IPS DF 6.9 (cell line): ENCODE results near the gene MIAT.
"Not testable (repeated sequence)": the region's sequence is repeated elsewhere in the genome, so short reads cannot be mapped to it uniquely, and the experiment has no call there.

ENCODE experiments used
- DNase-seq: peaks from one replicate; pipeline ENCODE4 v3.0.0-alpha.2; 2013; ENCODE audit warnings: low read depth, low spot score
- H3K27ac ChIP-seq: one replicate; pipeline ENCODE4 v1.5.1; 2013; ENCODE audit warnings: low read length, control low read depth
- H3K27me3 ChIP-seq: 2 replicates; pipeline ENCODE4 v1.6.1; 2013; ENCODE audit warnings: mild to moderate bottlenecking, low read length; ENCODE audit not compliant: control insufficient read depth, insufficient read depth
- H3K36me3 ChIP-seq: 2 replicates; pipeline ENCODE4 v1.6.1; 2013; ENCODE audit warnings: low read length; ENCODE audit not compliant: control insufficient read depth, insufficient read depth
- H3K4me1 ChIP-seq: 2 replicates; pipeline ENCODE4 v1.6.1; 2013; ENCODE audit warnings: low read length; ENCODE audit not compliant: control insufficient read depth, insufficient read depth
- H3K4me3 ChIP-seq: 2 replicates; pipeline ENCODE4 v1.5.1; 2013; ENCODE audit warnings: mild to moderate bottlenecking, low read length
- H3K9me3 ChIP-seq: 2 replicates; pipeline ENCODE4 v1.6.1; 2013; ENCODE audit warnings: low read length, inconsistent platforms; ENCODE audit not compliant: control insufficient read depth, insufficient read depth
- WGBS: extraction: QIAGEN DNeasy Blood & Tissue Kit; methylation state at CpG from one replicate; pipeline ENCODE4 v1.1.7; 2013; ENCODE audit warnings: mixed read lengths, missing lambda C conversion rate; ENCODE audit not compliant: insufficient read length, insufficient coverage; 5-methylcytosine and 5-hydroxymethylcytosine counted together

MIAT gene

DNA sequence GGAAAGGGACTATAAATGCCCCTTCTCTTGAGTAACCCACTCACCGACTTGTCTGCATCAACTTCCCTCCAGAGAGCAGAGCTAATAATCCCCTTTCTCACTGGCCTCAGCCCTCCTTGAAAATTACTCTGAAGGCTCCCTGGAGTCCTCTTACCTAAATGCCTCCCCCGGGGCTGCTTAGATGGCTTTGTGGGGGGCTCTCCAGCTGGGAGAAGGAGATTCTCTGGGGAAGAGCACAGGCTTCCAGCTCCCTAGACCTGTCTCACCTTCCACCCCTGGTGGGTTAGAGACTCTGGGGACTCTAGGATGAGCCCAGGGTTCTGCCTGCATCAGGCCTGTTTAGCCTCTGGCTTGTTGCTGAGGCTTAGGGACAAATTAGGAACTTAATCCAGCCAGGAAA lies 39.8 kb downstream of the MIAT start:
- no peak overlapping the region for H3K4me3 ChIP-seq
- no peaks in the 10 kb centered on the region for H3K36me3 ChIP-seq
- no peaks in the 10 kb centered on the region for H3K4me1 ChIP-seq
- H3K27ac ChIP-seq = no peak overlapping the region
- H3K9me3 ChIP-seq = peaks cover 2% of the 10 kb centered on the region; the same call in 1 of the 2 replicates
- no peaks in the 10 kb centered on the region for H3K27me3 ChIP-seq
- no peak for DNase-seq
- WGBS = no CpG with 5 or more reads among the region's 2 CpGs

DNA sequence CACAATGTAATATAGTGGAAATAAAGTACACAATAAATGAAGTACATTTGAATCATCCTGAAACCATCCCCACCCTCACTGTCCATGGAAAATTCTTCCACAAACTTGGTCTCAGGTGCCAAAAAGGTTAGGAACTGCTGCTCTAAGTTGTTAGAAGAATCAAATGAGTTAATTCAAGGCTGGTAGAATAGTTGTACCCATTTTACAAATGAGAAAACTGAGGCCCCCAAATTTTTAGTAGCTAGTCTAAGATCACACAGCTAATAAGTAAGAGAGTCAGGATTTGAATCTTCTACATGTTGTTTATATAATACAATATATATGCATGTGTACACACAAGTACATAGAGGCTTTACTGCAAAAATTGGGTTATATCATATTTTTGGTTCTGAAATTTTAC lies 43.1 kb downstream of the MIAT start:
- Histone ChIP-seq H3K4me3 (no peak overlapping the region), H3K27me3 (no peaks in the 10 kb centered on the region), H3K36me3 (no peaks in the 10 kb centered on the region), H3K4me1 (no peaks in the 10 kb centered on the region), H3K27ac (no peak overlapping the region), H3K9me3 (peaks cover 2% of the 10 kb centered on the region; the same call in 1 of the 2 replicates)
- no peak for DNase-seq

DNA sequence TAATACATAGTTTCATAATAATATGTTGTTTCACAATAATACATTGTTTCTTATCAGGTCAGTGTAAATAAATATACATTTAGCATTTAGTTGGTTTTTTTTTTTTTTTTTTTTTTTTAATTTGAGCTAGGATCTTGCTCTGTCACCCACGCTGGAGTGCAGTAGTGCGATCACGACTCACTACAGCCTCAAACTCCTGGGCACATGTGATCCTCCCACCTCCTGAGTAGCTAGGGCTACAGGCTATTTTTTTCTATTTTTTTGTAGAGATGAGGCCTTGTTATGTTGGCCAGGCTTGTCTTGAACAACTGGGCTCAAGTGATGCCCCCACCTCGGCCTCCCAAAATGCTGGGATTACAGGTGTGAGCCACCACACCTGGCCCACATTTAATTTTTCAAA lies 43.5 kb downstream of the MIAT start:
- Histone ChIP-seq H3K4me3 (no peak overlapping the region), H3K27me3 (no peaks in the 10 kb centered on the region), H3K27ac (no peak overlapping the region), H3K36me3 (no peaks in the 10 kb centered on the region), H3K4me1 (no peaks in the 10 kb centered on the region), H3K9me3 (peaks cover 2% of the 10 kb centered on the region; the same call in 1 of the 2 replicates)
- no CpG with 5 or more reads among the region's 4 CpGs for WGBS
- DNase-seq = no peak

DNA sequence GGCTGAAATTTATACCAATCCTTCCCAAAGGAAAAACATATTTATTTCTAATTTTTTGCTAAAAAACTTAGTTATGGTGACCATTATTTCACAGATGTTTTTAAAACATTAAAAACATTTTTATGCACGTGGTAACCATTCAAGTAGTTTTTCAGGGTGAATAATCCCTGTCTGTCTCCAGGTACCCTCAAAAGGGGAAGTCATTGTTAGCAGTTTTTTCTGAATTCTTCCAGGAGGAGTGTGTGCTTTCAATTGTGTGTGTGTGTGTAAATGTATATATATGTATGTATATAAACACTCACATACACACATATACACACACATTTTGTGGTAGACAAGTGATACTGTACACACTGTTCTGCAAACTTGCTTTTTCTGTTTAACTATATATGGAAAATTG lies 43.9 kb downstream of the MIAT start:
- no peak for DNase-seq
- no CpG with 5 or more reads among the region's 1 CpG for WGBS
- H3K4me1 ChIP-seq = no peaks in the 10 kb centered on the region
- no peak overlapping the region for H3K4me3 ChIP-seq
- H3K27ac ChIP-seq = no peak overlapping the region
- H3K9me3 ChIP-seq = peaks cover 2% of the 10 kb centered on the region; the same call in 1 of the 2 replicates
- no peaks in the 10 kb centered on the region for H3K27me3 ChIP-seq
- no peaks in the 10 kb centered on the region for H3K36me3 ChIP-seq

DNA sequence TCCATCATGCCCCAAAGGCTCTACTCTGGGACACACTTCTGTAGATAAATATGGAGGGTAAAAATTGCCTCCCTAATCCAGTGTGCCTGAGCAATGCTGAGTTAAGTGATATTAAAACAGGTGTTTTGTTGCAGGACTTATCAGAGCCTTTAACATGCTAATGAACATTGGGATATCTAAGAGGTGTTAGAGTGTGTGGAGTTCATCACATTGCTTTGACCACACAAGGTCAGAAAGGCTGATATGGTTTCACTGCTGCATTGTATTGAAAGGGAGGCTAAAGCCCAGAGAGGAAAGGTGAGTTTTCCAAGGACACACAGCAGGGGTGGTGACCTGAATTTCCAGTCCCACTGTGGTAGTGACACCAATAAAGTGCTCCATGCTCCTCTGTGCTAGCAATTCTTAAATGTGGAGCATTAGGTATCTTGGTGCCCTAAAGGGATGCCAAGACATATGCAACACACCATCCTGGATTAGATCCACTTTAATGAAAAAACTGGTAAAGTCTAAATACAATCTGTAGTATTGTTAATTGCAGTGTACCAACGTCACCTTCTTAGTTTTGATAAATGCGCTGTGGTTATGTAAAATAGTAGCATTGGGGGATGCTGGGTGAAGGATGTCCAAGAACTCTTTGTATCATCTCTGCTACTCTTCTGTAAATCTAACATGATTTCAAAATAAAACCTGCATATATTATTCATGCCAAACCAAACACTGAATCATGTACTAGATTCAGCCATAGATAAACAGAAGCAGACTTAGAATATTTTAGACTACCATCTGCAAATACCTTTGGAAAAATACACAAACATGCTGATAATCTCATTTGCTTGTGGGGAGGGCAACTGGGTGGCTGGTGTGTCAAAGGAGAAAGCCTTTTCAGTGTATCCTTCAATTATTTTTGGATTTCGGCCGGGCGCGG lies 45.8 kb downstream of the MIAT start:
- Histone ChIP-seq H3K27me3 (no peaks in the 10 kb centered on the region), H3K36me3 (no peaks in the 10 kb centered on the region), H3K27ac (no peak overlapping the region), H3K9me3 (peaks cover 2% of the 10 kb centered on the region; the same call in 1 of the 2 replicates), H3K4me3 (no peak overlapping the region), H3K4me1 (no peaks in the 10 kb centered on the region)
- WGBS = no CpG with 5 or more reads among the region's 6 CpGs
- no peak for DNase-seq

DNA sequence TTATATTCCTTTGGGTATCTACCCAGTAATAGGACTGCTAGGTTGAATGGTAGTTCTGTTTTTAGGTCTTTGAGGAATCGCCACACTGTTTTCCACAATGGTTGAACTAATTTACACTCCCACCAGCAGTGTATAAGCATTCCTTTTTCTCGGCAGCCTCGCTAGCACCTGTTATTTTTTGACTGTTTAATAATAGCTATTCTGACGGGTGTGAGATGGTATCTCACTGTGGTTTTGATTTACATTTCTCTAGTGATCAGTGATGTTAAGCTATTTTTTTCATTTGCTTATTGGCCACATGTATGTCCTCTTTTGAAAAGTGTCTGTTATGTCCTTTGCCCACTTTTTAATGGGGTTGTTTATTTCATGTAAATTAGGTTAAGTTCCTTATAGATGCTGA lies 48.0 kb downstream of the MIAT start:
- no CpG with 5 or more reads among the region's 4 CpGs for WGBS

DNA sequence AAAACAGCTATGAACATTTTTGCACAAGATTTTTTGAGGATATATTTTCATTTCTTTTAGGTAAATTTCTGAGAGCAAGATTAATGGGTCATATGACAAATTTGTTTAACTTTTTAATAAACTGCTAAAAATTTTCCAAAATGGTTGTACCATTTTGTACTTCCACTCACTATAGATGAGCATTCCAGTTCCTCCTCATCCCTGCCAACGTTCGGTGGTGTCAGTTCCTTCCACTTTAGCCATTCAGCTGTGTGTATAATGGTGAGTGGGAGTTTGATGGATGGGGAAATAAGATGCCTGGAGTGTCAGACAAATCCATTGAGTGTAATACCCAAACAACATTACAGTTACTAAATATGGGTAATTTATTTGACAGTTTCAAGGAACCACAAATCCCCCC lies 49.7 kb downstream of the MIAT start:
- no peak for DNase-seq
- H3K9me3 ChIP-seq = no peaks in the 10 kb centered on the region
- no peaks in the 10 kb centered on the region for H3K4me1 ChIP-seq
- no peak overlapping the region for H3K27ac ChIP-seq
- H3K27me3 ChIP-seq = no peaks in the 10 kb centered on the region
- no peak overlapping the region for H3K4me3 ChIP-seq
- no CpG with 5 or more reads among the region's 2 CpGs for WGBS
- H3K36me3 ChIP-seq = no peaks in the 10 kb centered on the region

More for the DNA sequence above, 48.0 kb downstream of the MIAT start:
- not testable (repeated sequence) for H3K36me3 ChIP-seq, H3K27ac ChIP-seq, H3K4me1 ChIP-seq, H3K9me3 ChIP-seq, DNase-seq, H3K4me3 ChIP-seq, H3K27me3 ChIP-seq

DNA sequence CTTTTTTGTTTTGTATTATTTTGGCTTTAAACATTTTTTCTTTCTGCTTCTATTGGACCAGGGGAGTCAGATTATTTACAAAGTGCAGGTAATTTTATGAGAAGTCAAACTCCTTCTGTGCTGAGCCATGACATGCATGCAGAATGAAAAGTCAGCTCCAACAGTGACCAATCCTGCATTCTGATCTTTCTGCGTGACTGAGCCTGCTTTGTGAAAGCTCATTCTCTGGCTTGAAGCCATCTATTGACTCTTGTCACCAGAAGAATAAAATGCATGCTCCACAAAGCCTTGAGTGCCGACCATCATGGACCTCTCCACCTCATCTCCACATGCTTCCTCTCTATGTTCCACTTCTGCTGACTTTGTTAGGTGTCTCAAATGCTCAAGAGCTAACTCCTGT lies 50.2 kb downstream of the MIAT start:
- no peak for DNase-seq
- H3K9me3 ChIP-seq = no peaks in the 10 kb centered on the region
- no peak overlapping the region for H3K27ac ChIP-seq
- no peaks in the 10 kb centered on the region for H3K36me3 ChIP-seq
- H3K27me3 ChIP-seq = no peaks in the 10 kb centered on the region
- no peak overlapping the region for H3K4me3 ChIP-seq
- no CpG with 5 or more reads among the region's 2 CpGs for WGBS
- H3K4me1 ChIP-seq = no peaks in the 10 kb centered on the region

DNA sequence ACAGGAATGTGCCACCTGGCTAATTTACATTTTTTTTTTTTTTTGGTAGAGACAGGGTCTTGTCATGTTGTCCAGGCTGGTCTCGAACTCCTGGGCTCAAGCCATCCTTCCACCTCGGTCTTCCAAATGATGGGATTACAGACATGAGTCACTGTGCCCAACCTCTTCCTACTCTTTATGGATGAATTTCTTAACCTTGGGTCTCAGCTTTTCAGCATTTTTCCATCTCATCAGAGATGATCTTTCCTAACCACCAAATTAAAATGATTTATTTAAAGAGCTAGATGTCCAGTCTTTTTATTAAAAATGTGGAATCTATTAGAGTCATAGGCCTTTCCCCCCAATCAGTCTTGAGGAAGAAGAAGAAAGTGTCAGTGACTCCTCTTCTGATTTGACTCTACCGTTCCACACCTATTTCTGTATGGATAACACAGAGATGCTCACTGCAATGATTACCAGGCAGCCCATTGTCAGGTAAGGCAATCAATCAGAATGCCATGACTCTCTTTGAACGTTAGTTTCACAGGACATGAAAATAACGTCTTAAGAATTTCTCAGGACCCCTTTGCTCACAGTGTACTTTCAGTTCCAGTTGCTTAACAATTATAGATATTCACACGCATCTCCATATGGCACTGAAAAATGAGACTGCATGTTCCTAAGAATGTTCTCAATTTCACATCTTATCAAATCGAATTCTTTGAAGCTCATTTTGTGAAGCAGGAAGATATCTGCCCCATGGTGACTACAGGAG lies 51.0 kb downstream of the MIAT start:
- no CpG with 5 or more reads among the region's 7 CpGs for WGBS
- H3K4me3 ChIP-seq = no peak overlapping the region
- H3K27me3 ChIP-seq = no peaks in the 10 kb centered on the region
- no peaks in the 10 kb centered on the region for H3K36me3 ChIP-seq
- no peaks in the 10 kb centered on the region for H3K9me3 ChIP-seq
- H3K27ac ChIP-seq = no peak overlapping the region
- H3K4me1 ChIP-seq = no peaks in the 10 kb centered on the region
- no peak for DNase-seq

DNA sequence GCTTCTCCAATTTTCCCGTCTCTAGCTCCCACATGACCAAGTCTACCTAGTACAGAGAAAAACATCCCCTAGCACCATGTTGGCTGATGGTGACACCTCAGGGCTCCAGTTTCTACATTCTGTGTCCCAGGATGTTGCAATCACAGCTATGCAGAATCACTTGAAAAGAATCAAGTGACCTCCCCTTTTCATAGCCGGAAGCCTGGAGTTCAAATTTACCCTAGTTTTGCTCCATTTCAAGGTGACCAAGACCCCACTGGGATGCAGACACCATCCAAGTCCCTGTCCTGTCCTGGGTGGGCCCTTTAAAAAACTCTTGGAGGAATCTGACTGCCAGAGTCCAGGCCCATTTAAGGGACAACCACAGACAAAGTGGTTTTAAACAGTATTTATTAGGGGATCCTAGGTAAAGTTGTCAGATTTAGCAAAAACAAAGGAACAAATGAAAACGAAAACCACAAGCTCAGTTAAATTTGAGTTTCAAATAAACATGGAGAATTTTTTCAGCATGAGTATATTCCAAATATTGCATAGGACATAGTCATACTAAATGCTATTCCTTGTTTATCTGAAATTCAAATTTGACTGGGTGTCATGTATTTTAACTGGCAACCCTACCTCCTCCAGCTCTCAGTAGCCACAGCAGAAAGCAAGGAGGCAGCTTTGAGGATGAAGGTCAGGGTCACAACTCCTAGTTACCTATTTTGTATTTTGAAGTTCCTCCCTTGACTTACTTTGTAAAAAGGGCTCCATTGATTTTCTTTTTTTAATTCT lies 52.4 kb downstream of the MIAT start:
- no peaks in the 10 kb centered on the region for H3K9me3 ChIP-seq
- H3K36me3 ChIP-seq = no peaks in the 10 kb centered on the region
- no peak overlapping the region for H3K4me3 ChIP-seq
- no CpG with 5 or more reads among the region's 3 CpGs for WGBS
- no peaks in the 10 kb centered on the region for H3K4me1 ChIP-seq
- no peaks in the 10 kb centered on the region for H3K27me3 ChIP-seq
- no peak overlapping the region for H3K27ac ChIP-seq
- no peak for DNase-seq
